NCI-H146 (cell line): ENCODE measurements around the gene NOMO2.
"Not testable (repeated sequence)": the region's sequence is repeated elsewhere in the genome, so short reads cannot be mapped to it uniquely, and the experiment has no call there.

Experiments
- DNase-seq: peaks from one replicate; lab custom pipeline; 2025; lab: John Stamatoyannopoulos, UW

The NOMO2 gene

DNA sequence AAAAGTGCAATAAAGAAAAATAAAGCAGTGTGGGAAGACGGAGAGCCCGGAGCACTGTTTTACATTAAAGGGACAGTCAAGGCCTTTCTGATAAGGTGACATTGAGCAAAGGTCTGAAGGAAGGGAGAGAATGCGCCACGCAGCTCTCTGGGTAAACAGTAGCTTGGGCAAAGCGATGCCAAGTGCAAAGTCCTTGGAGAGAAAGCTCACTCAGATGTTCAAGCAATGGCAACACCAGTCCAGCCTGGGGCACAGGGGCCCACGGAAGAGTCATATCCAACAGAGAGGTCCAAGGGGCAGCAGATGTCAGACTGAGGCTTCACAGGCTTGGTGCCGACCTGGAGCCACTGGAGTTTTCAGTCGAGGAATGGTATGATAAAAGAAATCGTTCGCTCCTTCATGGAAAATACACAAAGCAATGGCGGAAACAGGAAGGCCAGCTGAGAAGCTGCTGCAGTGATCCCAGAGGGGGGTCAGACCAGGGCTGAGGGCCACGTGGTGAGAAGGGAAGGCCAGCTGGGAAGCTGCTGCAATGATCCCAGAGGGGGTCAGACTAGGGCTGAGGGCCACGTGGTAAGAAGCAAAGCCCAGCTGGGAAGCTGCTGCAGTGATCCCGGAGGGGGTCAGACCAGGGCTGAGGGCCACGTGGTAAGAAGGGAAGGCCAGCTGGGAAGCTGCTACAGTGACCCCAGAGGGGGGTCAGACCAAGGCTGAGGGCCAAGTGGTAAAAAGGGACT lies 40.3 kb downstream of the NOMO2 start:
- not testable (repeated sequence) for DNase-seq

DNA sequence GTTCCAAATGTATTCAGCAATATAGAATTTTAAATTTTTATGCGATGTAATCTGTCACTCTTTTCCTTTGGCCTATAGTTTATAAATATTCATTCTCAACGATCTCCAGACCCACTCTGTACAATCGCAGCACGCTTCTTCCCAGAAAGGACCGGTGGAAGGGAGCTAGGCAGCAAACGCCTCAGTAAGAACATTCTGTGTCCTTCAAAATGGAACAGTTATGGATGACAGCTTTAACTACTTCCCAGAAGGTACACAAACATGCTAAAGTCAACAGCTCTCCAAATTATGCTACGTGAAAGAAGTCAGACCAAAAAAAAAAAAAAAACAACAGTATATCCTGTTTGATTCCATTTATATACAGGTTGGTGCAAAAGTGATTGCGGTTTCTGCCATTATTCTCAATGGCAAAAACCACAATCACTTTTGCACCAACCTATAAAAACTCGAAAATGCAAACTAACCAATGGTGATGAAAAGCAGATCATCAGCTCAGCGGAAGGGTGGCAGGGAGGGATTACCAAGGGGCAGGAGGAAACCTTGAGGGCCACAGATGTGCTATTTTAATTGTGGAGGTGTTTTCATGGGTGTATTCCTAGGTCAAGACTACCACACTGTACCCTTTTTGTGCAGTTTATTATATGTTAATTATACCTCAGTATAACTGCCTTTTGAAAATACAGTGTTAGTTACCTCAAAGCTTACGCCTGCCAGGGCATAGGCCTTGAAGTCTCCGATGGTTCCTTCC lies 43.2 kb downstream of the NOMO2 start:
- not testable (repeated sequence) for DNase-seq

DNA sequence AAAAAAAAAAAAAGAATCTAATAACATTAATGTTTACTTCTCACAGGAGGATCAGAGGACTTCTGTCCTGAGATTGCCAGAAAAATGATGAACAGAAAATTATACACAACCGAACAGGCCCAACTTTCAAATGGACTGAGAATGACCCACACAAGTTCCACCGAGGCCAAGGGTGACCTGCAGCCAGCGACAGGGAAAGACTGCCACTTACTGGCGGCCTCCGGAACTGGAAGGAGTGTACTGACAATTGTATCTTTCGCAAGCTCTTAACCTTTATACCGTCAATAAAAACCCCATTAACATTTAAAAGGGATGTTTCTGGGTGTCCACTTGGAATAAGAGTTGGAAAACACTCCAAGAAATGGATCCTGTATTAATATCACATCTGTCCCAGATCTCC lies 63.5 kb downstream of the NOMO2 start:
- DNase-seq: not testable (repeated sequence)

DNA sequence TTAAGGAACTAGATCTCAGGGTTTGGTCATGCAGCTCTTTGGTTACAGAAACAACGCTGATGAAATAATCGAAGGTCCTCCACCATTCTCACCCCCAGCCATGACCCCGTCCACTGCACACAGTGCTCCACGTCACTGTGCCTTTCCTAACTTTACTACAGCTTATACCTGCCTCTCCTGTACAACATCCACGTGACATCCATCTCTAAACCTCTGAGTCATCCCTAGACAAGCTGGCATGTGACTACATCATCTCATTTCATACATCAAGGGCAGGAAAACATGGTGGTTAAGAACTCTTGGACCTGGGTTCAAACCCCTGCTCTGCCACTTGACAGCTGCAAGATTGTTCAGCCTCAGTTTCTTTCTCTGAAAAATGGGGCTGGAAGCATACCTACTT lies 64.9 kb downstream of the NOMO2 start:
- not testable (repeated sequence) for DNase-seq

DNA sequence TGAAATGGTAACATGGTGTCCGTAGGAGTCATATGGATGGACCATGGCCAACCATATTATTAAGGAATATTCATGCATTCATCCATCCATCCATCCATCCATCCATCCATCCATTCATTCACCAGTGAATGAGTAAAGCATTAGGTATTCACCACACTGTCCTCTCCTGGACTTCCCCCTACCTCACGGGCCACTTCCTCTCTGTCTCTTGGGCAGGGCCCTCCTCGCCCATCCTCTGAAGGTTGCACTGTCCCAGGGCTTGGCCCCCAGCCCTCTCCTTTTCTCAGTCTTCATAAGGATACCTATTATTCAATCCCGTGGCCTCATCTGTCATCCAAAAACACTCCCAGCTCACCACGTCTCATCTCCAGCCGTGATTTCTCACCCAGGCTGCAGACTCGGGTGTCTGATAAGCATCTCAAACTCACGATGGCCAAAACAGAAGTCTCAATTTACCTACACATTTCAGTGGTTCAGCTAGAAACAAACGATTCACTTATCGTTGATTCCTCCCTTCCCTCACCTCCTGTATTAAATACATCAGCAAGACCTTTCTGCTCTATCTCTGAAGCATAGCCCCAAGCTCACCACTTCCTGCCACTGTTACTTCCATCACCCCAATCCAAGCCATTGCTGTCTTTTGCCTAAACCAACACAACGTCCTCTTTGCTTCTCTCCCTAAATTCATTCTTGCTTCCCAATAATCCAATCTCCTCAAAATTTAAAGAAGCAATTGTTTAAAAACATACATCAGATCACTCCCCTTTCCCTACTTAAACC lies 69.6 kb downstream of the NOMO2 start:
- DNase-seq: not testable (repeated sequence)

DNA sequence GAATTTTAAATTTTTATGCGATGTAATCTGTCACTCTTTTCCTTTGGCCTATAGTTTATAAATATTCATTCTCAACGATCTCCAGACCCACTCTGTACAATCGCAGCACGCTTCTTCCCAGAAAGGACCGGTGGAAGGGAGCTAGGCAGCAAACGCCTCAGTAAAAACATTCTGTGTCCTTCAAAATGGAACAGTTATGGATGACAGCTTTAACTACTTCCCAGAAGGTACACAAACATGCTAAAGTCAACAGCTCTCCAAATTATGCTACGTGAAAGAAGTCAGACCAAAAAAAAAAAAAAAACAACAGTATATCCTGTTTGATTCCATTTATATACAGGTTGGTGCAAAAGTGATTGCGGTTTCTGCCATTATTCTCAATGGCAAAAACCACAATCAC lies 125.9 kb downstream of the NOMO2 start:
- not testable (repeated sequence) for DNase-seq

DNA sequence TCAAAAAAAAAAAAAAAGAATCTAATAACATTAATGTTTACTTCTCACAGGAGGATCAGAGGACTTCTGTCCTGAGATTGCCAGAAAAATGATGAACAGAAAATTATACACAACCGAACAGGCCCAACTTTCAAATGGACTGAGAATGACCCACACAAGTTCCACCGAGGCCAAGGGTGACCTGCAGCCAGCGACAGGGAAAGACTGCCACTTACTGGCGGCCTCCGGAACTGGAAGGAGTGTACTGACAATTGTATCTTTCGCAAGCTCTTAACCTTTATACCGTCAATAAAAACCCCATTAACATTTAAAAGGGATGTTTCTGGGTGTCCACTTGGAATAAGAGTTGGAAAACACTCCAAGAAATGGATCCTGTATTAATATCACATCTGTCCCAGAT lies 146.1 kb downstream of the NOMO2 start:
- DNase-seq: not testable (repeated sequence)

DNA sequence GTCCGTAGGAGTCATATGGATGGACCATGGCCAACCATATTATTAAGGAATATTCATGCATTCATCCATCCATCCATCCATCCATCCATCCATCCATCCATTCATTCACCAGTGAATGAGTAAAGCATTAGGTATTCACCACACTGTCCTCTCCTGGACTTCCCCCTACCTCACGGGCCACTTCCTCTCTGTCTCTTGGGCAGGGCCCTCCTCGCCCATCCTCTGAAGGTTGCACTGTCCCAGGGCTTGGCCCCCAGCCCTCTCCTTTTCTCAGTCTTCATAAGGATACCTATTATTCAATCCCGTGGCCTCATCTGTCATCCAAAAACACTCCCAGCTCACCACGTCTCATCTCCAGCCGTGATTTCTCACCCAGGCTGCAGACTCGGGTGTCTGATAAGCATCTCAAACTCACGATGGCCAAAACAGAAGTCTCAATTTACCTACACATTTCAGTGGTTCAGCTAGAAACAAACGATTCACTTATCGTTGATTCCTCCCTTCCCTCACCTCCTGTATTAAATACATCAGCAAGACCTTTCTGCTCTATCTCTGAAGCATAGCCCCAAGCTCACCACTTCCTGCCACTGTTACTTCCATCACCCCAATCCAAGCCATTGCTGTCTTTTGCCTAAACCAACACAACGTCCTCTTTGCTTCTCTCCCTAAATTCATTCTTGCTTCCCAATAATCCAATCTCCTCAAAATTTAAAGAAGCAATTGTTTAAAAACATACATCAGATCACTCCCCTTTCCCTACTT lies 152.2 kb downstream of the NOMO2 start:
- not testable (repeated sequence) for DNase-seq

DNA sequence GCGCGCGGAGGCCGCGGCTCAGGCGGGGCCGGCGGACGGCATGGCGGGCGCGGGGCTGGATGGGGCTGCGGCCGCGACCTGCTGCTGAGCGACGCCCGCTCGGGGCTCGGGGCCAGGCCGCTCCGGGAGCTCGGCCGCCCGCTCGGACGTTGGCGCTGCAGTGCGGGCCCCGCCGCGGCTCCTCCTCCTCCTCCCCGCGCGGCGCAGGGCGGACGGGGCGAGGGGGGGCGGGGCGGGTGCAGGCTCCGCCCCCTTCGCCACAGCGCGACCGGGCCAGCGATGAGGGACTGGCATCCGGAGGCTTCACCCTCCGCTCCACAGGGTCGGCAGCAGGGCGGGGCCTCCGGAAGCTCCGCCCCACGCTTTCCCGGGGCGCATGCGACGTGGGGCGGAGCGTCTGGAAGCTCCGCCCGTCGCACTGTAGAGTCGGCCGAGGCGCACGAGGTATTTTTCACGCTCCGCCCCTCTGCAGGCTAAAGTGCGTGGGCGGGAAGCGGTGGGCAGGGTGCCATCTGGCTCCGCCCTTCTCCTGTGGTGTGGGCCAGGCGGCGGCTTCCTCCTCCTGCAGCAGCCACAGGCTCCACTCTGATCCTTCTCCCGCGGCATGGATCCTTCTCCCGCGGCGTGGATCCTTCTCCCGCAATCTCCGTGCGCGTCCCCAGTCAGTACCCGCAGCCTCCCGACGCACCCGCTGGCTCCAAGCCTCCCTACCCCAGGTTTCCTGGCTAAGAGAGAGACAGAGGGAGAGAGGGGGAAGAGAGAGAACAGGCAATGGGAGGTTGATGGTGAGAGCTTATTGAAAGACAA lies 159.8 kb downstream of the NOMO2 start:
- not testable (repeated sequence) for DNase-seq

DNA sequence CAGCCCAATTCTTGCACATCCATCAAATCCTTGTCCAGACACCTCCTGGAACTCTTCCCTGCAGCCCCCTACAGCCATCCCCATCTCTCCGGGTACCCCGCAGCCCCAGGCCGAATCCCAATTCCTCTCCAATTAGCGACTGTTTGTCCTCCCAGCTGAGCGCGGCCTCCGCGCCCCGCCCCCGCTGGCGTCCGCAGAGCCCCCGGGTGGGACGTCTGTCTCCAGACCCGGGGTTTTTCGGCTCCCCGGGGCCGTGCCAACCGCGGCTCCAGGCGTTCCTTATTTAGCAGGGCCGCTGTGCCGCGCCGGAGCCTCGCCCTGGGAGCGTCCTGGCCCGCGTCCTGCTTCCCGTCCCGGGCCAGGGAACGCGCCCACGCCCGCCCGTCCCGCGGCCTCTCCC lies 160.7 kb downstream of the NOMO2 start:
- not testable (repeated sequence) for DNase-seq

DNA sequence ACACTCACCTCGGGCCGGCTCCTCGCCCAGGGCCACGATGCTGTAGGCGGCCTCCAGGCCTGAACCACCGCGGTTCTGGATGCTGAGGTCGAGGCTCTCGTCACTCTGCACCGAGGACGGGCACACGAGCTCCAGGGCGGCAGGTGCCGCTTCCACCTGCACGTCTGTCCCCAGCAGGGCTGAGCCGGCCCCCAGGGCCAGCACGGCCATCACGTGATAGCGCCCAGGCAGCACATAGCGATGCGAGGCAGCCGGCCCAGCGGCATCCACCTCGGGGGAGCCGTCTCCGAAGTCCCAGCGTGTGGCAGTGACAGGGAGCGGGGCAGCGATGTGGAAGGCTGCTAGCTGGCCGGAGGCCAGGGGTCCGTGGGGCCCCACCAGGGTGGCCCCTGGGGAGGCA lies 167.5 kb downstream of the NOMO2 start:
- not testable (repeated sequence) for DNase-seq

DNA sequence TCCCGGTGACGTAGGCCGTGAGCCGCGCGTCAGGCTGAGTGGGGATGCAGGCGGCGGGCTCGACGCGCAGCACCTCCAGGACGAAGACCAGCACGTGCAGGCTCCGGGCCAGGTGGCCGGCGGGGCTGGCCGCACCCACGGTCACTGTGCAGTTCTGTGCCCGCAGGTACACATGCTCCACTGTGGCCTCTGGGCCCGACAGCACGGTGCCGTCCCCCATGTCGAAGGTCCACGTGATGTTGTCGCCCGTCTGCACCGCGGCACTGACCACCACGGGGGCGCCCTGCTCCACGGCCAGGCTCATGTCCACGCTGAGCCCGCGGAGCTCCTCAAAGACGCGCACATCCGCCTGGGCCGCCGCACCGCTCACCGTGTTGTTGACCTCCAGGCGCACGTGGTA lies 174.1 kb downstream of the NOMO2 start:
- DNase-seq: not testable (repeated sequence)

DNA sequence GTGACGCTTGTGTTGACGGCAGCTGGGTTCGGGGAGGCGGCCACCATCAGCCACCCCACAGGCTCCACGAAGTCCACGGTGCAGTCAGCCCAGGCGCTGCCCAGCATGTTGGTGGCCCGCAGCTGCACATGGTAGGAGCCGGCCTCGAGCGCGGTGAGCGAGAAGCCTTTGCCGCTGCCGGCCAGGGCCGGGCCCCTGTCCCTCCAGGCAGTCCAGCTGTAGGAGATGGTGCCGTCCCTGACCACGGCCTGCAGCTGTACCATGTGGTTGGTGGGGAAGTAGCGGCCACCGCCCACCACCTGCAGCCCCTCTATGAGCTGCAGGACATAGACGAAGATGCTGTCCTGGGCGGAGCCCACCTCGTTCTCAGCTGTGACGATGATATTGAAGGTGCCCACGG lies 175.4 kb downstream of the NOMO2 start:
- not testable (repeated sequence) for DNase-seq

DNA sequence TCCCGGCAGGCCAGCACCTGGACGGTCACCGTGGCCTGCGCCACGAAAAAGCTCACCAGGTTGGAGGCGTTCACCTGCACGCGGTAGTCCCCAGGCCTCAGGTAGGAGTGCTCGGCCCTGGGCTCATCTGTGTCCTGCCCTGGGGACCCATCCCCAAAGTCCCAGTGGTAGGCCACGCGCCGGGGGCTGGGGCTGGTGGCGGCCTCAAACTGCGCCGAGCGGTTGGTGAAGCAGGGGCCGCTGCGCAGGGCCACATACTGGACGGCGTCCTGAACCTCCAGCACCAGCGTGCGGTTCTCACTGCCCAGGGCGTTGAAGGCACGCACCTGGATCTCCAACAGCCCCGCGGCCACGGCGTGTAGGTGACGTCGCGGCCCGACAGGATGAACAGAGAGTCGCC lies 176.6 kb downstream of the NOMO2 start:
- not testable (repeated sequence) for DNase-seq

DNA sequence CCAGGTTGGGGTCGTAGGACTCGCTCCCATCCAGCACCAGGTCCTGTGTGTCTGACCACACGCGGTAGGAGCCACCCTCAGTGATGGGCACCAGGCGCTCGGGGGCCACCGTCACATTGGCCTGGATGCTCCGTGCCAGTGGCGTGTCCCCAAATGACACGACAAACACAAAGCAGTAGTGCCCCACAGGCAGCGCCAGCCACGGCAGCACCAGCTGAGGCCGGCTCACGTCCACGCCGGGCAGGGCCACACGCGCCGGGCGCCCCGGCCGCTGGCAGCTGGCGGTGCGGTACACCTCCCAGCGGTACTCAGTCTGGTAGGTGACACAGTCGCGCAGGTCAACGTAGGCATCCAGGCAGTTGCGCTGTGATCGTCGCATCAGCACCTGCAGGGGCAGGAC lies 177.0 kb downstream of the NOMO2 start:
- not testable (repeated sequence) for DNase-seq

DNA sequence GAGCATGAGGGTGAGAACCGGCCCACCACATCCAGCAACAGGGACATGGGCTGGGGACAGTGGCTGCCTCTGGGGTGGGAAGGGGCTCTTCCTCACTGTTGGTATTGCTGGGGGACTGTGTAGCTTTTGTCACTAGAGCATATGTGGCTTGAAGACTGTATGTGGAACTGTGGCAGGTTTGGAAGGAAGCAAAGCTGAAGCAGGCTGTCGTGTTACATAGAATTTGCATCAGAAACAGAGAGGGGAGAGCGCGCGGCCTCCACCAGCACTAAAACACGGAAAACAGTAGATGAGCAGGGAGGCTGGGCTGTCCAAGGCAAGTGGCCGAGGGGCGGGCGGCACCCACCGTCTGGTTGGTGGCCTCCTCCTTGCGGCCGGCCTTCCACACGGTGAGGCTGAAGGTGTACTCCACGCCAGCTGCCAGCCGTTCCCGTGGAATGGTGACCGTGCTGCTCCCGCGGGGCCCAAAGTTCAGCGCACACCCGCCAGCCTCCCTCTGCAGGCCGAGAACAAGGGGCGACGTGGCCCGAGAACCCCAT lies 177.7 kb downstream of the NOMO2 start:
- not testable (repeated sequence) for DNase-seq

DNA sequence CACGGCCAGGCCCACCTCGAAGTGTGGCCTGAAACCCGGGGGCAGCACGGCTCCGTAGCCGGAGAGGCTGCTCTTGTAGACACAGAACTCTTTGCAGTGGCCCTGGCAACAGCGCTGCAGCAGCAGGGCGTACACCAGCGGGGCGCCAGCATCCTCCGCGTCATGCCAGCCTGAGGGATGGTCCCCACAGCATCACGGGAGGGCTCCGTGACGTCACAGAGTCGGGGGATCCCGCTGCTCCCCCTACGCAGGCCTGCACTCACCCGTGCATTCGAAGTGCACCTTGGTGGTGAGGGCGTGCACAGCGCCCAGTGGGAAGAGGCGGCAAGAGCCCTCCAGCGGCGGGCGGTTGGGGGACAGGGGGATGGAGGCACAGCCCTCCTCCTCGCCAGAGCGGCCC lies 179.2 kb downstream of the NOMO2 start:
- not testable (repeated sequence) for DNase-seq
